Left lung (tissue), 10 donors: ENCODE results near the gene VEPH1. TPM values are rescaled to one million over a fixed set of nuclear protein-coding genes. Genes with fewer than 3 reads are reported as not detected.

Experiments used
- ATAC-seq: fragments of 200-7000 bp; cut with Tn5 transposase; one replicate; pipeline ENCODE4 v1.9.1; 2020; ENCODE audit warnings: moderate library complexity
- DNase-seq, 4 donors: peaks; one replicate each; pipeline ENCODE4 v3.0.0-alpha.2; 2013 to 2020
- H3K27ac ChIP-seq, 2 donors: fragments of 200-600 bp; sonication (generic) in 1 of 2; one replicate each; pipeline versions ENCODE4 v1.5.0 to v1.8.0; 2020 to 2021
- H3K27me3 ChIP-seq, 2 donors: fragments of 200-600 bp; sonication (generic) in 1 of 2; one replicate each; pipeline versions ENCODE4 v1.5.0 to v1.8.0; 2020 to 2021
- H3K36me3 ChIP-seq, 2 donors: fragments of 200-600 bp; sonication (generic) in 1 of 2; one replicate each; pipeline versions ENCODE4 v1.5.0 to v1.8.0; 2020 to 2021
- H3K4me1 ChIP-seq, 2 donors: fragments of 200-600 bp; one replicate each; pipeline ENCODE4 v1.8.0; 2021
- H3K4me3 ChIP-seq, 2 donors: fragments of 200-600 bp; sonication (generic) in 1 of 2; one replicate each; pipeline versions ENCODE4 v1.5.0 to v1.8.0; 2020 to 2021; ENCODE audit warnings: mild to moderate bottlenecking in 1 of 2
- H3K9me3 ChIP-seq, 2 donors: fragments of 200-600 bp; sonication (generic) in 1 of 2; one replicate each; pipeline versions ENCODE4 v1.5.0 to v1.8.0; 2020 to 2021
- CTCF ChIP-seq, 2 donors: fragments of 200-600 bp; sonication (generic) in 1 of 2; IDR thresholded peaks; one replicate each; pipeline versions ENCODE4 v1.5.0 to v1.8.0; 2021; ENCODE audit warnings: antibody characterized with exemption in 2 of 2
- intact Hi-C, 2 donors: fragments of 100-400 bp; cut with DNase I; formaldehyde crosslinking; loops; one replicate each; pipeline versions ENCODE4 v1.11.2 to v1.14.2; 2022
- polyA plus RNA-seq, 6 donors: library from polyadenylated mRNA; unstranded; fragments of 120-200 nt; gene quantifications; one replicate each; pipeline ENCODE4 v1.2.1, GENCODE V29; 2013; ENCODE audit not compliant: insufficient read length in 6 of 6
- total RNA-seq, 2 donors: library from RNA; stranded (reverse); fragmentation: NEBNext Ultra II Directional; extraction: Animal tissue kit (Norgen Biotek cat#: 25700); gene quantifications; one replicate each; pipeline ENCODE4 v1.2.1, GENCODE V29; 2021
- donor health status: DM: no; HTN: yes; CAD: no.
- donor health status: DM: no; HTN: no; CAD: no.

The VEPH1 gene
- total and polyA plus RNA-seq, 8 donors = 30.4 to 143 (median 42.6) TPM

GRCh38 chr3:157543501-157544035 lies 40.4 kb upstream of the VEPH1 start:
- no peaks in the 10 kb centered on the region for H3K9me3 ChIP-seq
- ATAC-seq (peak; percentile 9), DNase-seq (peak in 1 of 4 donors; percentile 46)
- H3K27ac ChIP-seq = no peak overlapping the region
- no peak for TF ChIP-seq CTCF (IDR thresholded peaks at IDR 0.05)
- H3K4me3 ChIP-seq = peak overlapping the region; percentile 31 to 32
- H3K36me3 ChIP-seq = no peaks in the 10 kb centered on the region
- peaks cover 0 to 28% of the 10 kb centered on the region in 2 donors for H3K27me3 ChIP-seq
- intact Hi-C loops = no loop called here
- H3K4me1 ChIP-seq = no peaks in the 10 kb centered on the region

DNA sequence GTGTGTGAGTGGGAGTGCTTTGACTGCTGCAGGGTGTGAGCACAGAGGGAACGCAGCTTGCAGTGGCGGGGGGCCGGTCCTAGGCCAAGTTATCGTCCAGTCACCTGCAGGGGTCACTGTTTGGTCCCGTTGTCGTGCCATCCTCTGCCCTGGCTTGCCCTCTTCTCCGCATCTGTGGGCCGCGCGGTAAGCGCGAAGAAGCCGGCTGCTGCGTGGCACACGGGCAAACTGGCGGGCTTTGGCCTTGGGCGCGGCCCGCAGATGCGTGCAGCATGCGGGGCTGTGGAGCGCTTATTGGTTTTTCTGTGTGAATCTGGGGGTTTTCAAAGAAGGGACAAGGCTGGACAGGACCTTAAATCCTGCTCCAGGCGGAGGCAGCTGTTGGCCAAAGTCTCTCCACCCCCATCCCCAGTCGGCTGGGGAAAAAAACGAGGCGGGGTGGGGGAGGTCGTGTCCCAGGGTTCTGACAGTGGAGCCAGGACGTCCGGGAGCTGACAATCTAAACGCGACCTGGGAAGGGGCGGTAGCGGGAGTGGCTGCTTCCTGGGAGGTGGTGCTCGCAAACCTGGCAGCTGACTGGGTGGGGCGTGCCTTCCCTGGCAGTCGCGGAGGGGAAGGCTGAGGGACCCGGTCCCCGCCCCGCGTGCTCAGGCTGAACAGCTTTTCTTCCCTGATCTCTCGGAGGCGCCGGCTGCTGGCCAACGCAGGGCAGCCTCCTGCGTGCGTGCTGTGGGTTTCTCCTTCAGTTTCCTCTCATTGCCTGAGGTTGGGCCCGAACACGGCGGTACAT lies 39.7 kb upstream of the VEPH1 start:
- intact Hi-C loops = no loop called here
- DNase-seq = peak; percentile 54 to 92 (median 82)

GRCh38 chr3:157541506-157542236 lies 38.5 kb upstream of the VEPH1 start:
- Histone ChIP-seq H3K36me3 (no peaks in the 10 kb centered on the region), H3K27me3 (peaks cover 0 to 28% of the 10 kb centered on the region in 2 donors), H3K9me3 (no peaks in the 10 kb centered on the region), H3K4me3 (no peak overlapping the region), H3K27ac (no peak overlapping the region), H3K4me1 (no peaks in the 10 kb centered on the region)
- DNase-seq (no peak), ATAC-seq (peak; percentile 4)
- intact Hi-C loops = no loop called here
- TF ChIP-seq CTCF (IDR thresholded peaks at IDR 0.05) = no peak

More for the DNA sequence above, 39.7 kb upstream of the VEPH1 start:
- no peaks in the 10 kb centered on the region for H3K36me3 ChIP-seq
- no peaks in the 10 kb centered on the region for H3K9me3 ChIP-seq
- ATAC-seq = peak; percentile 98
- H3K27ac ChIP-seq = no peak overlapping the region
- peaks cover 0 to 28% of the 10 kb centered on the region in 2 donors for H3K27me3 ChIP-seq
- no peaks in the 10 kb centered on the region for H3K4me1 ChIP-seq
- TF ChIP-seq CTCF (IDR thresholded peaks at IDR 0.05) = no peak
- H3K4me3 ChIP-seq = peak overlapping the region; percentile 31 to 32

DNA sequence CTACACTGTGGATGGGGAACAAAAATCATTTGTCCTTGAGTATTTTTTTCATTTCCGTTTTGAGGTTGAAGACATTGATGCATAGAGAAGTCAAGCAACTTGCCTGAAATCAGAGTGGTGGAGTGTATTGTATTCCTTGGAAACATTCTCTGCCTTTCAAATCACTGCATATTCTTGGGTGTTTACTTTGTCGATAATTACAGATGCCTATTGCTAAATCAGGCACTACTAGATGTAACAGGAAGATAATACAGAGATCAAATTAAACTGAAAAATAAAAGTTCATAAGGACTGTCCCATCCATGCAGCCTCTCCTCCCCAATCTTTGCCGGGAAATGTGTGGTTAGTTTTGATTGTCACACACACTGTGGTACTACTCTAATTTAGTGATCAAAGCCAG lies 37.4 kb upstream of the VEPH1 start:
- no peaks in the 10 kb centered on the region for H3K9me3 ChIP-seq
- H3K4me3 ChIP-seq = no peak overlapping the region
- intact Hi-C loops = no loop called here
- DNase-seq (no peak), ATAC-seq (no peak)
- no peak overlapping the region for H3K27ac ChIP-seq
- no peak for TF ChIP-seq CTCF (IDR thresholded peaks at IDR 0.05)
- H3K36me3 ChIP-seq = no peaks in the 10 kb centered on the region
- no peaks in the 10 kb centered on the region for H3K4me1 ChIP-seq
- H3K27me3 ChIP-seq = peaks cover 0 to 28% of the 10 kb centered on the region in 2 donors

DNA sequence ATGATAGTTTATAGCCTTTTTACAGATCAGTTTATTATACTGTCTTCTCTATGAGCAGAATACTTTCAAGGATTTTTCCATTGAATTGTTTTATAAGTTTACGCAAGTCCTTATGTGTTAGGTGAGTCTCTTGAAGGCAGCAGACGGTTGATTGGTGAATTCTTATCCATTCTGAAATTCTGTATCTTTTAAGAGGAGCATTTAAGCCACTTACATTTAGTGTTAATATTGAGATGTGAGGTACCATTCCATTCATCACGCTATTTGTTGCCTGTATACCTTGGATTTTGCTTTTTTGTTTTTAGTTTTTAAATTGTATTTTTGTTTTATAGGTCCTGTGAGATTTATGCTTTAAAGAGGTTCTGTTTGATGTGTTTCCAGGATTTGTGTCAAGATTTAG lies 32.5 kb upstream of the VEPH1 start:
- H3K4me1 ChIP-seq = peaks cover 0 to 8% of the 10 kb centered on the region in 2 donors
- DNase-seq (no peak), ATAC-seq (no peak)
- TF ChIP-seq CTCF (IDR thresholded peaks at IDR 0.05) = no peak
- no peaks in the 10 kb centered on the region for H3K27me3 ChIP-seq
- intact Hi-C loops = no loop called here
- no peak overlapping the region for H3K27ac ChIP-seq
- no peak overlapping the region for H3K4me3 ChIP-seq
- no peaks in the 10 kb centered on the region for H3K9me3 ChIP-seq
- H3K36me3 ChIP-seq = no peaks in the 10 kb centered on the region
